Stimulated activated CD4-positive, alpha-beta T cell treated with anti-CD3 and anti-CD28 coated beads, Interleukin-4, amount 100 ng/mL, for 1 hour (primary cell): ENCODE results near the gene TPST1.
"Not testable (repeated sequence)": the region's sequence is repeated elsewhere in the genome, so short reads cannot be mapped to it uniquely, and the experiment has no call there.

Source experiments
- DNase-seq: peaks from one replicate; pipeline ENCODE4 v3.0.0-alpha.2; 2020

The TPST1 gene

GRCh38 chr7:66189695-66190503 is 15.2 kb upstream of the TPST1 start:
- DNase-seq: no peak

GRCh38 chr7:66190504-66190857 is 14.7 kb upstream of the TPST1 start:
- DNase-seq: no peak

- no peak for DNase-seq
Measured at GRCh38 chr7:66193146-66193725, 11.9 kb upstream of the TPST1 start.

- no peak for DNase-seq
Measured at GRCh38 chr7:66198469-66198868, 6.7 kb upstream of the TPST1 start.

GRCh38 chr7:66198956-66199355 is 6.2 kb upstream of the TPST1 start:
- no peak for DNase-seq

- no peak for DNase-seq
Measured at GRCh38 chr7:66202441-66202840, 2.7 kb upstream of the TPST1 start.

- peak; percentile 4 for DNase-seq
Measured at GRCh38 chr7:66205741-66206090, 582 bp downstream of the TPST1 start.

GRCh38 chr7:66206119-66206933 is 1.2 kb downstream of the TPST1 start:
- no peak for DNase-seq

- no peak for DNase-seq
Measured at GRCh38 chr7:66206934-66207240, 1.8 kb downstream of the TPST1 start.

- DNase-seq: no peak
Measured at GRCh38 chr7:66207540-66207939, 2.4 kb downstream of the TPST1 start.

GRCh38 chr7:66211429-66211828 is 6.3 kb downstream of the TPST1 start:
- DNase-seq: no peak

GRCh38 chr7:66213637-66214036 is 8.5 kb downstream of the TPST1 start:
- no peak for DNase-seq

- no peak for DNase-seq
Measured at GRCh38 chr7:66216687-66217086, 11.6 kb downstream of the TPST1 start.

GRCh38 chr7:66219805-66220204 is 14.7 kb downstream of the TPST1 start:
- DNase-seq: no peak

GRCh38 chr7:66221442-66221841 is 16.3 kb downstream of the TPST1 start:
- DNase-seq: no peak

GRCh38 chr7:66227808-66228207 is 22.7 kb downstream of the TPST1 start:
- no peak for DNase-seq

- not testable (repeated sequence) for DNase-seq
Measured at GRCh38 chr7:66231326-66232216, 26.4 kb downstream of the TPST1 start.

GRCh38 chr7:66233638-66234037 is 28.5 kb downstream of the TPST1 start:
- DNase-seq: no peak

- no peak for DNase-seq
Measured at GRCh38 chr7:66236713-66237303, 31.7 kb downstream of the TPST1 start.

- no peak for DNase-seq
Measured at GRCh38 chr7:66237906-66238772, 33.0 kb downstream of the TPST1 start.

- no peak for DNase-seq
Measured at GRCh38 chr7:66238773-66239466, 33.8 kb downstream of the TPST1 start.
